ENCODE data around the gene ANAPC5.
"Not testable (repeated sequence)": the region's sequence is repeated elsewhere in the genome, so short reads cannot be mapped to it uniquely, and the experiment has no call there.

The ANAPC5 gene

DNA sequence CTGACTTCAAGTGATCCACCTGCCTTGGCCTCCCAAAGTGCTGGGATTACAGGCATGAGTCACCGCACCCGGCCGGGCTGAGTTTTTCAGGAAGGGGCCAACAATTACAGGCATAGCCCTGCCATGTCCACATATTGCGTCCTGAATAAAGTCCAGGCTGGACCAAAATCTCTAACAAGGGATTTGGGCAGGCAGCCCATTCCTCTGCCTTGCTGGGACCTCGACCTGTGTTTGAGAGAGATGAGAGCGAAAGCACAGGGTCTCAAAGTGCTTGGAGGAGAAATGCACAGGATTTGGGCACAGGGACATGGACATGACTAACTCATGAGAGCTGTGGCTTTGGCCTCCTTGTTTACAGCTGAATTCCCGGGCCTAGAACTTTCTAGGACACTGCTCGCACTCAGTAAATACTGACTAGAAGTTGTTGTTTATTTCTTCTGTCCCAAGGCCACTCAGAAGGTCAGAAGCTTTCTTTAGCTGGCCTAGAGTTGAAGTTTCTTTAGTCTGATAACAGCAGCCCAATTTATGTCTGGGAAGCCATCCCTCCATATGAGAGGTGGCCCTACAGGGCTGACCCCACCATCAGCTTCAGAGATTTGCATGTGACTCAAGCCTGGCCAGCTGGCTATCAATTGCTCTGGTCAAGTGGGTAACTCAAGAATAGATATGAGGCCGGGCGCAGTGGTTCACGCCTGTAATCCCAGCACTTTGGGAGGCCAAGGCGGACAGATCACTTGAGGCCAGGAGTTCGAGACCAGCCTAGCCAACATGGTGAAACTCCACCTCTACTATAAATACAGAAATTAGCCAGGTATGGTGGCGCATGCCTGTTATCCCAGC, 67.4 kb downstream of the ANAPC5 start:
- DNase-seq (ENCODE audit: low spot score), result no peak

DNA sequence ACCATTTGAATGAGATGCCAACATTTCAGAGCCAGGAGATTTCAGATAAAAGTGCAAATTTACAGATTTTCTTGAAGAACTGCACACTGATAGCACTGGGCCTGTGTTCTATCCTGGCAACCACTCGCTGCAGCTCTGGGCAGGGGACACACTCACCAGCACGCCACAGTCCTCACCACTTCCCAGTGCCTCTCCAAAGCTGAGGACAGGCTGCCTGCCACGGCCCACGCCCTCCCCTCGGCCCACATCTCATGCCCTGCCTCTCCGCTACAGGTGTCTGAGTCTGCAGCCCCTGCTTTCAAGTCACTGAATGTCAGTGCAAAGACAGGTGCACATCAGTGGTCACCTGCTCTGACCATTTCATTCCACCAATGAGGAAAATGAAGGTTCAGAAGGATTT, 68.4 kb downstream of the ANAPC5 start:
- no peak for DNase-seq (ENCODE audit: low spot score)

DNA sequence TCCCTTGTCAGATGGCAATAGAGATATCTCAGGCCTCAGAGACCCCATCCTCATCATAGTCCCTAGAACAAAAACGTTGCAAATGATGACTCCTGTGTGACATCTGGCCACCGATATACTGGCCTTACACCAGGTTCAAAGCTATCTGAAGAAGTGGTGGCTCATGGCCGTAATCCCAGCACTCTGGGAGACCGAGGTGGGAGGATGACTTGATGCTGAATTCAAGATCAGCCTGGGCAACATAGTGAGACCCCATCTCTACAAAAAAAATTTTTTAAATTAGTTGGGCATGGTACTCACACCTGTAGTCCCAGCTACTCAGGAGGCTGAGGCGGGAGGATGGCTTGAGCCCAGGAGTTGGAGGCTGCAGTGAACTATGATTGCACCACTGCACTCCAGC, 68.8 kb downstream of the ANAPC5 start:
- DNase-seq (ENCODE audit: low spot score), result no peak

DNA sequence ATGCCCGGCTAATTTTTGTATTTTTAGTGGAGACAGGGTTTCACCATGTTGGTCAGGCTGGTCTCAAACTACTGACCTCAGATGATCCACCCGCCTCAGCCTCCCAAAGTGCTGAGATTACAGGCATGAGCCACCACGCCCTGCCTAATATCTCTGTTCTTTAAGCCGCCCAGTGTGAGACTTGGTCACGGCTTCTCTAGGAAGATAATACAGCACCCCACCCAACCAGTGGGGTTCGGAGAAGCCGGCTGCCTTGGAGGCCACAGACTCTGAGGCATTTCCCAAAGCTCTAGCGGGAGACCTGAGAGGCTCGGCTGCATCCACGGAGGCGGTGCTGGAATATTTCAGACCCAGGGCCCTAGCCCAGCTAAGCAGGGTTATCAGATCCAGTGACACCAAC, 69.3 kb downstream of the ANAPC5 start:
- DNase-seq (ENCODE audit: low spot score), result not testable (repeated sequence)

DNA sequence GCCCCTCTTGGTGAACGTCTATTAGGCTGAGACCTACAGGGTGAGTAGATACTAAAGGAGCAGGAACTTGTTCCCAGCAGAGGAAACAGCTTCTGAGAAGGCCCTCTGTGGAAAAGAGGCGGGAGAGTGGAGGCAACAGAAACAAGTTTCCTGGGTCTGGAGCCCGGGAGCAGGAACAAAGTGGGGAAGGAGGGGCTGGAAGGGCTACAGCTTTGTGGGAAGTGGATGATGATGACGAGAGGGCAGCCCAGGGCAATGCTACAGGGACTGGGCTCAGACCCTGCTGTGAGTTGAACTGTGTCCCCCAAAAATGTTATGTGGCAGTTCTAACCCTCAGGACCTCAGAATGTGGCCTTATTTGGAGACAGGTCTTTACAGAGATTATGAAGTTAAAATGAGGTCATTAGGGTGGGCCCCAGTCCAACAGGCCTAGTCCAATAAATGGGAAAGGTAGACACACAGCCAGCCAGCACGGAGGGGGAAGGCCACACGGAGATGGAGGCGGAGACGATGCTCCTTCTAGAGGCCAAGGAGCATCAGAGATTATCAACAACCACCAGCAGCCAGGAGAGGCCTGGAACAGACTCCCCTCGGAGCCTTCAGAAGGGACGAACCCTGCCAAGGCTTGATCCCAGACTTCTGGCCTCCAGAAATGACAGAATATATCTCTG, 70.0 kb downstream of the ANAPC5 start:
- DNase-seq (ENCODE audit: low spot score), result no peak

DNA sequence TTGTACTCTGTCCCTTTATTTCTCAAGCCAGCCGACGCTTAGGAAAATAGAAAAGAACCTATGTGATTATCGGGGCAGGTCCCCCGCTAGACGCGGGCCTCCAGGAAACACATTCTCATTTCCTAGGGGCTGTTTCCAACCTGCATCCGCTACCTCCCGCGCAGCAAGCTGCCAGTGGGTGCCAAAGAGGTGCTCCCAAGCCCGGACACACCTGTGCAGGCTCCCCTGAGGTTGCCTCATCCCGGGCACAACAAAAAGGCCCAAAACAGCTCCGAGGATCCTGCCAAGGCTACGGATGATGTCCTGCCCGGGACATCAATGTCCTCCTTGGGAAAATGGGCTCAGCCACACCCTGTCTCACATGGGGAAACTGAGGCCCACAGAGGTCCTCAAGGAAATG, 71.1 kb downstream of the ANAPC5 start:
- not testable (repeated sequence) for DNase-seq (ENCODE audit: low spot score)

DNA sequence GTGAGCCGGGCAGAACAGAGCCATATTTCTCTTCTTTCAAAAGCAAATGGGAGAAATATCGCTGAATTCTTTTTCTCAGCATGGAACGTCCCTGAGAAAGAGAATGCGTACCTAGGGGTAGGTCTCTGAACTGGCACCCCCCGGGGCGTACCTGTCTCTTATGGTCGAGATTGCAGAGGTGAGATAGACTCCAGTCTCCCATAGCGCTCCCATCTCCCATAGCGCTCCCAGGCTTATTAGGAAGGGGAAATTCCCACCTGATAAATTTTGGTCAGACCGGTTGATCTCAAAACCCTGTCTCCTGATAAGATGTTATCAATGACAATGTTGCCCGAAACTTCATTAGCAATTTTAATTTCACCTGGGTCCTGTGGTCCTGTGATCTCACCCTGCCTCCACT, 71.7 kb downstream of the ANAPC5 start:
- DNase-seq (ENCODE audit: low spot score), result not testable (repeated sequence)

DNA sequence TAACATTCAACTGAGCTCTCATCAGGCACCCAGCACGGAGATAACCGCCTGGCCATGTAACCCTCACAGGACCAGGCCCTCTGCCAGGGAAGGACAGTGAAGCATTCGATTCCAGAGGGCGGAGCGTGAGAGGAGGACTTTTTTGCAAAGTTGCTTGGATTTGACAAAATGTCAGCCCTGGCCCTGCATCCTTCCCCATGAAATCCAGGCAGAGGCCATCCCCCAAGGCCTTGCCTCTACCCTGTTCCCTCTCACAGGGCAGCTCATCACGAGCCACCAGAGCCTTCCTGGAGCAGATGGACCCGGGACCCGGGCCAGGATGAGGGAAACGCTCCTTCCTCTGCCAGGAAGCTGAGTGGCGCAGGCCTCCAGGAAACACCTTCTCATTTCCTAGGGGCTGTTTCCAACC, 72.7 kb downstream of the ANAPC5 start:
- DNase-seq (ENCODE audit: low spot score), result no peak

DNA sequence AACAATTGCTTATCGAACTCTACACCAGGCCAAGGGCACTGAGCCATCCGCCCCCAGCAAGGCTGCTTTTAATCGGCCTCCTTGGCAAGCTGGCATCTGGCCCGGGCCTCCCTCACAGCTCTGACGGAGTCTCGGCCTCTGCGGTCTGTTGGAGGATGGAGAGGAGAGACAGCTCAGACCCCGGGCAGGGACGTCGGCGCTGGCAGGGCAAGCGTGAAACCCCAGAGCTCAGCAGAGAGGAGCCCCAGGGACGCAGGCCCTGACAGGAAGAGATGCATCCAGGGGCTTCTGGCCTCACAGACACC, 73.2 kb downstream of the ANAPC5 start:
- DNase-seq (ENCODE audit: low spot score), result no peak

DNA sequence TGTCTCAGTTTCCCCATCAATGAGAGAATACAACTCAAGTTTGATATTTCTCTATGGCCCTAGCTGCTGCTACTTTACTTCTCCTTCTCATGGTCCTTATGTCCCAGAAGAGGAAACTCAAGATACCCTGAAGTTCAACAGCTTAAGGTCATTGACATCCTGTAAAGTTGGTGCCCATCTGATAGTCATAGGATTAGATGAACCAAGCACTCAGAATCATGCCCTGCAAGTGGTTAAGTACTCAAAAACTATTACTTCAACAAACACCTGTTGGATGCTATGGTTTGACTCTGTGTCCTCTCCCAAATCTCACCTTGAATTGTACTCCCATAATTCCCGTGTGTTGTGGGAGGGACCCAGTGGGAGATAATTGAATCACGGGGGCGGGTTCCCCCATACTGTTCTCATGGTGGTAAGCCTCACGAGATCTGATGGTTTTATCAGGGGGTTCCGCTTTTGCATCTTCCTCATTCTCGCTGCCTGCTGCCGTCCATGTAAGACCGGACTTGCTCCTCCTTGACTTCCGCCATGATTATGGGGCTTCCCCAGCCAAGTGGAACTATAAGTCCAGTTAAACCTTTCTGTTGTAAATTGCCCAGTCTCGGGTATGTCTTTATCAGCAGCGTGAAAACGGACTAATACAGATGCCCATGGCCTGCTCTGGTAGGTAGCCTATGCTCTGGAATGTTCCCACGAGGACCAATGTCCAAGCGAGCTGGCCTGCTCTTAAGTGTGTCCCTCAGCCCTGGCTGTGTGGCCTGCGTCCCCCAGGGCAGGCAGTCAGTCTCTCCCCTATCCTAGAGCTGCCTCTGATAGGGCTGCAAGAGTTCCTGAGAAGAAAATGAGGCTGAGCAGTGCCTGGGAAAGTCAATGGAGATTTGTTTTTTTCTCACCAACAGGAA, 73.8 kb downstream of the ANAPC5 start:
- DNase-seq (ENCODE audit: low spot score), result no peak

DNA sequence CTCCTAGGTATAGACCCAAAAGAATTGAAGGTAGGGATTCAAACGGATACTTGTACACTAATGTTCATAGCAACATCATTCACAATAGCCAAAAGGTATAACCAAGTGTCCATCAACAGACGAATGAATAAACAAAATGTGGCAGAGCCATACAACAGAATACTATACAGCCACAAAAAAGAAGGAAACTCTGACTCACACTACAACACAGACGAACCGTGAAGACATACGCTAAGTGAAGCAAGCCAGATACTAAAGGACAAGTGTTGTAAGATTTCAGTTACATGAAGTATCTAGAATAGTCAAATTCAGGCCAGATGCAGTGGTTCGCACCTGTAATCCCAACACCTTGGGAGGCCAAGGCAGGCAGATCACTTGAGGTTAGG, 74.8 kb downstream of the ANAPC5 start:
- no peak for DNase-seq (ENCODE audit: low spot score)

DNA sequence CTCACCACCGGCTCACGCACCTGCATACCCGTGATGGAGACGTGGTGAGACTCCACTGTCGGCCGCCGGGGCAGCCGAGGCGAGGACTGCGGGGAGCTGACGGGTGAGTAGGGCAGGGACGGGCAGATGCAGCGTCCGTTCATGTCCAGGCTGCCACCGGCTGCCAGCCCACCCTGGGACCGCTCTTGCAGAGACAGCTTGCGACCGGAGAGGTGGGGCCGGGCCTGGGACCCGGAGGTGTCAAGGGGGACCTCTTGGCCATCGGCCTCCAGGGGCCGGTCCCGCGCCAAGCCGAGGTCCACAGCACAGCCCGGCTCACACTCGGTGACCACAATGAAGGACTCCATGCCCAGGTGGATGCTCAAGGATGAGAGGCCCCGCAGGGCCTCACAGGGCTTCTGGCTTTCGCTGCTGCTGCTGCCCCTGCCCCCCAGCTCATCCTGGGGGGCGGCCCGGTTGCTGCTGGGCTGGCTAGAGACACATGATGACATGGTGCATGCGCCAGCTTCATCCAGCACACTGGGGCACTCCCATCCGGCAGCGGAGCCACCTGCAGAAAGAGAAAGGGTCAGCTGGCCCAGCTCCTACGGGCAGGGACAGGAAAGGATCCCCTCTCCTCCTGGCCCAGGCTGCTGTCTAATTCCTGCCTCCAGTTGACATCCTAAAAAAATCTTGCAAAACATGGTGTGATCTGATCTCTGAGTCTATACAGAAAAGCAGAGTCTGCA, 78.0 kb downstream of the ANAPC5 start:
- no peak for DNase-seq (ENCODE audit: low spot score)

DNA sequence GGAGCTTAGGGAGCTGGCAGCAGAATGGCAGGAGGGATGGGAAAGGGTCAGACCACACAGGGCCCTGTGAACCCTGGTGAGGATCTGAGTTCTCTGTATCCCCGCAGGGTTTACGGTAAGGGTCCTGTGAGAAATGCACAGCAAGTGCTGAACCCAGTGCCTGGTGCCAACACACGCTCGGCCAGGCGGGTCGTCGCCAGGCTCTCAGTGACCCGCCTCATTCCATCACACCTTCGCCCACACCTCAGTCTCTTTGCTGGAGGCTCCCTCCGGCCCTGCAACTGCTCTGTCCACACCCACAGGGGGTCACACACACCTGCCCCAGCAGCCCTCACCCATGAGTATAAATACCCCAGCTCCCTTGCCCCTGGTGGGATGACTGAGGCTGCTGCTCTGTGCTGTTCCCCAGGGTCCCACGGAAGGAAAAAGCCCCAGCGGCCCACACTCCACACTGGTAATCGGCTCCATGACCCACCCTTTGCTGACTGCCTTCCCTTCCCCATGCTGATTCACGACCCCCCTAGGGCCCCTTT, 78.8 kb downstream of the ANAPC5 start:
- no peak for DNase-seq (ENCODE audit: low spot score)

DNA sequence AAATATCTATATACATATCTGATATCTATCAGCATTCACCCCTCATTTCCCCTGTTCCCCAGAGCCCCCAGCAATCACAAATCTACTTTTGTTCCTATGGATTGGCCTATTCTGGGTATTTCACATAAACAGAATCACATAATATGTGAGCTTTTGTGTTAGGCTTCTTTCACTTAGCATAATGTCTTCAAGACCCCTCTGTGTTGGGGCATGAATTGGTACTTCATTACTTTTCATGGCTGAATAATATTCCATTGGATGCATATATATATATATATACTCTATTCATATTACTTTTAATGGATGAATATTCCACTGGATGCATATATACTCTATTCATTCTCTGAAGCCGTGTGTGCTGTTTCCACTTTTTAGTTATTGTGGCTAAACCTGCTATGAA, 84.4 kb downstream of the ANAPC5 start:
- no peak for DNase-seq (ENCODE audit: low spot score)

DNA sequence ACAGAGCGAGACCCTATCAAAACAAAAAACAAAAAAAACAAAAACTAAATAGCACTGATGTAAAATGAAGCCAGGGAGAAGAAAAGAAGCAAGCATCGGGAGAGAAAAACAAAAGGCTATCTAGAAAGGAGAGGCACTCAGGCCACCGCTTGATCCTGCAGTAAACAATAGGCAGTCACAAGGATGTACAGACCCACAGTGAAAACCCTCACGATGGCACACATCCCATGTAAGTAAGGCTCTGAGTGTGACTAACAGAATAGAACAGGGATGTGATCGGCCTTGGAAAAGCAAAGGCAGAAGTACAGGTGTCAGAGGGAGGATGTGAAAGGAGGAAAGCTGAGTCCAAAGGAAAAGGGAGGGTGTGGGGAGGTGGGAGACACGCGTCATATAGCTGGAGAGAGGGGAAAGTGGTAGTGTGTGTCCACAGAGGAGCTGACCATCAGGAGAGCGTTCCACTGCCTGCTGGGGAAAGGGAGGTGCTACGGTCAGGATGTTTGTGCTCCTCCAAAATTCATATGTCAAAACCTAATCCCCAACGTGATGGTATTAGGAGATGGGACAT, 87.2 kb downstream of the ANAPC5 start:
- DNase-seq (ENCODE audit: low spot score), result no peak

DNA sequence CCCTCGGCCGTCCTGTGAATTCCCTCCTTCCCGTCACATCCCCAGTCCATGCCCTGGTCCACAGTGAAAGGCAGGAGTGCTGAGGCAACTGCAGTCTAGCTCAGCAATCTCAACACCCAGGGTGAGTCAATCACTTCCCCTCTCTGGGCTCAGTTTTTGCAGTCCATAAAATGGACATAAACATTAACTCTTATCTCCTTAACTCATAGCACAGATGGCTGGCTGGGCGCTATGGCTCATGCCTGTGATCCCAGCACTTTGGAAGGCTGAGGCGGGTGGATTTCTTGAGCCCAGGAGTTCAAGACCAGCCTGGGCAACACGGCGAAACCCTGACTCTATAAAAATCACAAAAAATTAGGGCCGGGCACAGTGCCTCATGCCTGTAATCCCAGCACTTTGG, 88.1 kb downstream of the ANAPC5 start:
- no peak for DNase-seq (ENCODE audit: low spot score)

DNA sequence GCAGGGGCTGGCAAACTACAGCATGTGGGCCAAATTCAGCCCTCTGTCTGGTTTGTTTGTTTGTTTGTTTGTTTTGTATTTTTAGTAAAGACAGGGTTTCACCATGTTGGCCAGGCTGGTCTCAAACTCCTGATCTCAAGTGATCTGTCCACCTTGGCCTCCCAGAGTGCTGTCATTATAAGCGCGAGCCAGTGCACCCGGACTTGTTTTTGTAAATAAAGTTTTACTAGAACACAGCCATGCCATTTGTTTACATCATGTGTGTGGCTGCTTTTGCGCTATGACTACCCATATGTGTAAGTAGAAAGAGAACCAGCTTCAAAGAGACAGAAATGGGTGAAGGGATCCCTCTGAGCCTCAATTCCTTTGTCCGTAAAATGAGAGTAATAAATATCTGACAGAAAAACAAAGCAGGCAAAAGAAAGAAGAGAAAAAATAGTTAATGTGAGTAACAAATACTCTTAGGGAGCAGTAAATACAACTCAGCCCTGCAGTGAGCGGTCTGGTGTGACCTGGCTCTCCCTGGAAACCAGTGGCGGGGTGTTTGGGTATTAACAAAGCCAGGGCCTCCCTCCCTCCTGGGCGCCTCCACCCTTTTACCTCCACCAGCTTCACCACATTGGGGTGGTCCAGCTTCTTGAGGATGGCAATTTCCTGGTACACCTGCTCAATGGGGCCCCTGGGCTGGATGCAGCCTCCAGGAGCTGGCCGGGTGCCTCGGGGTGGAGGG, 88.8 kb downstream of the ANAPC5 start:
- no peak for DNase-seq (ENCODE audit: low spot score)

DNA sequence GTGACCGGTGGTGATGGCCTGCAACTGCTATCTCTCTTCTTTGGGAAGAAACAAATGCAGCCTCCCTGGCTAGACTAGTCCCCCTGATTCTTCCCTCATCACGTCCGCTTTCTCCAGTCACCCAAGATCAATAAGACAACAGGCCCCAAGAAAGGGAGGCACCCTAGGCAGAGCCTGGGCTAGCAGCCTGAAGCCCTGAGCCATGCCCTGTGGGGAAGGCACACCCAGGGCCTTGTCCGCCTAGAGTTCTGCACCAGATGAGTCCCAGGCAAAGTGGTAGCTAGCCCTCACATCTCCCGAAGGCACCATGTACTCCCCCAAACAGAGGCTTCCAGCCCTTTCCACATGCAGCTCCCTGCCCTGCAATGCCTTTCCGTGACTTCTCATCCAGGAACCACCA, 90.8 kb downstream of the ANAPC5 start:
- DNase-seq (ENCODE audit: low spot score), result no peak

DNA sequence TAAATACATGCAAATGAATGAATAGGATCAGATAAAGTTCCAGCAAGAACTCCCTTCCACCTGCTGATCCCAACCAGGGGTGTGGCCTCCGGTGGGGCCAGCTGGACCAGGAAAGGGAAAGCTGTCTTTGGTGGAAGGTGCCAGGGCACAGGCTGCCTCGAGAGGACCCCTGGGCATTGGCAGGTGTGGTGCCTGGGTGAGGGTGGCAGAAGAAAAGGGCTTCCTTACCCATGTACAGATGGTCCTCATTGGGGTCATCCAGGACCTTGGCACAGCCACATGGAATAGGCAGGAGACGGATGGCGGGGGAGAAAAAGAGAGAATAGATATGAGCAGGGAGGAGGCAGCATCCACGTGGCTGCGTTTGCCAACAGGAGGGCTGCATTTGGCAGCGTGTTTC, 92.1 kb downstream of the ANAPC5 start:
- no peak for DNase-seq (ENCODE audit: low spot score)

DNA sequence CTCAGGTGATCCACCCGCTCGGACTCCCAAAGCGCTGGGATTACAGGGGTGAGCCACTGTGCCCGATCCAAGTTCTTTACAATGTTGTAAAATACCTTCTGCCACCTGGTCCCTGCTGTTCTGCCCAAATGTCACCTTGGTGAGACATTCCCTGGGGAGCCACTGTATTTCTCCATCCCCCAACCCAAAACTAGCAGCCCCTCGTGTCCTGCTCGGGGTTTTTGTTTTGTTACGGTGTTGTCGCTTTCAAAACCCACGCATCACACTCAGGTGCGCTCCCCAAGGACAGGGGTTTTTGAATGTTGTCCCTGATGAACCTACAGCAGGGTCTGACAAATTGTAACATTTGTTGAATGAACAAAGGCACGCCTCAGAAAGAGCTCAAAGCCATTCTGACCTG, 93.1 kb downstream of the ANAPC5 start:
- DNase-seq (ENCODE audit: low spot score), result no peak
